H1 (cell line): ENCODE data around the gene NOTCH2. TPM values are rescaled to one million over a fixed set of nuclear protein-coding genes. Genes with fewer than 3 reads are reported as not detected.

Source experiments
- CTCF ChIA-PET: fragments of 300-600 bp; sonication (Branson Sonifier 250); formaldehyde crosslinking; loops from one replicate; lab custom pipeline; 2021; ENCODE audit not compliant: partially characterized antibody; lab: Charles Lee
- POLR2A ChIA-PET: fragments of 300-600 bp; sonication (Branson Sonifier 250); formaldehyde crosslinking; loops from one replicate; lab custom pipeline; 2021; ENCODE audit warnings: inconsistent platforms; ENCODE audit not compliant: partially characterized antibody; lab: Charles Lee
- DNase-seq, 2 experiments: peaks; one replicate each; pipeline versions ENCODE4 v3.0.0 to v3.0.0-alpha.2; 2010 to 2022; ENCODE audit warnings: low spot score in 2 of 2, low read depth in 1 of 2, mixed read lengths in 1 of 2
- FAIRE-seq: peaks from 2 replicates; lab custom pipeline; 2011; peaks lifted over from hg19 to GRCh38; lab: Jason Lieb, UNC
- H2AFZ ChIP-seq: 2 replicates; pipeline ENCODE4 v1.8.1; 2012; ENCODE audit warnings: low read length, inconsistent platforms
- H2AK5ac ChIP-seq: 2 replicates; pipeline ENCODE4 v1.6.1; 2013; ENCODE audit warnings: low read depth, low read length
- H2BK120ac ChIP-seq: replicated peaks from 2 replicates; pipeline ENCODE3; 2013; ENCODE audit warnings: low read depth, low read length, inconsistent platforms
- H2BK12ac ChIP-seq: 2 replicates; pipeline ENCODE4 v1.6.1; 2013; ENCODE audit warnings: low read depth, low read length
- H2BK15ac ChIP-seq: 2 replicates; pipeline ENCODE4 v1.6.1; 2013; ENCODE audit warnings: low read length
- H2BK20ac ChIP-seq: 2 replicates; pipeline ENCODE4 v1.6.1; 2013; ENCODE audit warnings: low read length
- H2BK5ac ChIP-seq: 2 replicates; pipeline ENCODE4 v1.6.1; 2013; ENCODE audit warnings: low read depth, low read length
- H3K14ac ChIP-seq: 2 replicates; pipeline ENCODE4 v1.6.1; 2013; ENCODE audit warnings: inconsistent platforms; ENCODE audit not compliant: insufficient read length
- H3K18ac ChIP-seq: 2 replicates; pipeline ENCODE4 v1.6.1; 2013; ENCODE audit warnings: low read length; ENCODE audit errors: extremely low read depth
- H3K23ac ChIP-seq: 2 replicates; pipeline ENCODE4 v1.6.1; 2013; ENCODE audit warnings: inconsistent platforms; ENCODE audit not compliant: insufficient read length
- H3K23me2 ChIP-seq: 2 replicates; pipeline ENCODE4 v1.6.1; 2013; ENCODE audit warnings: low read depth, low read length
- H3K27ac ChIP-seq: 2 replicates; pipeline ENCODE4 v1.6.1; 2011; ENCODE audit warnings: low read depth, low read length, inconsistent platforms
- H3K27me3 ChIP-seq, 4 experiments: replicated peaks in 1 of 4; 1 replicate in 1 of 4; 2 replicates in 3 of 4; pipeline versions ENCODE4 v1.6.1 to v1.8.1; 2011 to 2013; ENCODE audit warnings: low read length in 3 of 4, mild to moderate bottlenecking in 3 of 4, inconsistent platforms in 2 of 4, mixed read lengths in 2 of 4, moderate library complexity in 1 of 4; ENCODE audit not compliant: control insufficient read depth in 3 of 4, insufficient read depth in 3 of 4; ENCODE audit errors: extremely low read depth in 1 of 4
- H3K36me3 ChIP-seq, 4 experiments: 2 replicates each; pipeline versions ENCODE4 v1.6.1 to v1.8.1; 2011 to 2013; ENCODE audit warnings: mild to moderate bottlenecking in 4 of 4, low read length in 3 of 4, moderate library complexity in 2 of 4, control low read depth in 1 of 4, inconsistent platforms in 1 of 4; ENCODE audit not compliant: insufficient read depth in 4 of 4, control insufficient read depth in 2 of 4
- H3K4ac ChIP-seq: replicated peaks from 2 replicates; pipeline ENCODE3; 2013; ENCODE audit warnings: low read length, low read depth, mixed read lengths, inconsistent platforms; ENCODE audit not compliant: insufficient read length
- H3K4me1 ChIP-seq, 4 experiments: replicated peaks in 1 of 4; 1 replicate in 1 of 4; 2 replicates in 3 of 4; pipeline versions ENCODE4 v1.6.1 to v1.8.1; 2011 to 2013; ENCODE audit warnings: low read length in 3 of 4, inconsistent platforms in 2 of 4, mixed read lengths in 1 of 4; ENCODE audit not compliant: insufficient read depth in 4 of 4, control insufficient read depth in 3 of 4
- H3K4me2 ChIP-seq, 2 experiments: 2 replicates each; pipeline versions ENCODE4 v1.6.1 to v1.8.1; 2011 to 2013; ENCODE audit warnings: low read depth in 2 of 2, low read length in 2 of 2, control low read depth in 1 of 2, inconsistent platforms in 1 of 2, mild to moderate bottlenecking in 1 of 2; ENCODE audit not compliant: insufficient read depth in 1 of 2
- H3K4me3 ChIP-seq, 4 experiments: fragments of 200-600, 300-600 bp in 1 of 4; sonication (generic), shearing (Covaris generic), sonication (Bioruptor Twin) in 1 of 4; 2 replicates each; pipeline versions ENCODE4 v1.5.1 to v1.8.1; 2011 to 2016; ENCODE audit warnings: low read length in 4 of 4, low read depth in 3 of 4, control low read depth in 2 of 4, inconsistent platforms in 2 of 4, mild to moderate bottlenecking in 2 of 4, mixed read lengths in 1 of 4, moderate library complexity in 1 of 4; ENCODE audit not compliant: insufficient read depth in 2 of 4; ENCODE audit errors: extremely low read depth in 1 of 4
- H3K56ac ChIP-seq: replicated peaks from 2 replicates; pipeline ENCODE3; 2013; ENCODE audit warnings: low read depth, mild to moderate bottlenecking, mixed read lengths, low read length, inconsistent platforms; ENCODE audit not compliant: insufficient read length
- H3K79me1 ChIP-seq: 2 replicates; pipeline ENCODE4 v1.6.1; 2013; ENCODE audit warnings: low read depth, low read length, control low read depth
- H3K79me2 ChIP-seq, 2 experiments: 2 replicates each; pipeline versions ENCODE4 v1.6.1 to v1.8.1; 2012 to 2013; ENCODE audit warnings: low read length in 2 of 2, mild to moderate bottlenecking in 2 of 2, inconsistent platforms in 1 of 2; ENCODE audit not compliant: insufficient read depth in 2 of 2, control insufficient read depth in 1 of 2
- H3K9ac ChIP-seq, 4 experiments: replicated peaks in 1 of 4; 1 replicate in 1 of 4; 2 replicates in 3 of 4; pipeline versions ENCODE4 v1.6.1 to v1.8.1; 2011 to 2013; ENCODE audit warnings: low read depth in 3 of 4, low read length in 3 of 4, control low read depth in 2 of 4, mild to moderate bottlenecking in 2 of 4, moderate library complexity in 2 of 4, inconsistent platforms in 1 of 4; ENCODE audit errors: extremely low read depth in 1 of 4
- H3K9me3 ChIP-seq, 2 experiments: 2 replicates each; pipeline versions ENCODE4 v1.6.1 to v1.8.1; 2012 to 2013; ENCODE audit warnings: mild to moderate bottlenecking in 2 of 2, moderate library complexity in 2 of 2, control low read depth in 1 of 2, inconsistent platforms in 1 of 2, low read depth in 1 of 2, low read length in 1 of 2, mixed read lengths in 1 of 2; ENCODE audit not compliant: insufficient read depth in 2 of 2
- H4K20me1 ChIP-seq, 2 experiments: replicated peaks in 1 of 2; 2 replicates each; pipeline versions ENCODE3 to v1.8.1; 2011 to 2013; ENCODE audit warnings: inconsistent platforms in 2 of 2, low read length in 2 of 2, mild to moderate bottlenecking in 1 of 2; ENCODE audit not compliant: insufficient read depth in 2 of 2, control insufficient read depth in 1 of 2
- H4K5ac ChIP-seq: 2 replicates; pipeline ENCODE4 v1.6.1; 2013; ENCODE audit warnings: low read length, low read depth, mixed read lengths, inconsistent platforms; ENCODE audit not compliant: insufficient read length
- H4K8ac ChIP-seq: 2 replicates; pipeline ENCODE4 v1.8.0; 2013; ENCODE audit warnings: mild to moderate bottlenecking, moderate library complexity, low read length, inconsistent platforms; ENCODE audit not compliant: insufficient read depth; ENCODE audit errors: extremely low read depth
- H4K91ac ChIP-seq: replicated peaks from 2 replicates; pipeline ENCODE3; 2013; ENCODE audit warnings: low read length, mixed read lengths, inconsistent platforms; ENCODE audit not compliant: insufficient read length
- BACH1 ChIP-seq: IDR thresholded peaks from 2 replicates; pipeline ENCODE4 v1.6.1; 2012; ENCODE audit warnings: low read length, improper control_type of control experiment
- CHD1 ChIP-seq: IDR thresholded peaks from 2 replicates; pipeline ENCODE4 v1.6.1; 2012; ENCODE audit warnings: low read depth, low read length, improper control_type of control experiment
- CHD2 ChIP-seq: IDR thresholded peaks from 2 replicates; pipeline ENCODE4 v1.6.1; 2012; ENCODE audit warnings: low read length, improper control_type of control experiment
- EP300 ChIP-seq, 2 experiments: IDR thresholded peaks; 1 replicate in 1 of 2; 2 replicates in 1 of 2; pipeline ENCODE4 v1.6.1; 2011 to 2012; ENCODE audit warnings: low read depth in 2 of 2, low read length in 2 of 2, mild to moderate bottlenecking in 2 of 2, borderline replicate concordance in 1 of 2, inconsistent platforms in 1 of 2, moderate library complexity in 1 of 2
- GABPA ChIP-seq: IDR thresholded peaks from 2 replicates; pipeline ENCODE4 v1.6.1; 2011; ENCODE audit warnings: mild to moderate bottlenecking, low read length, moderate library complexity, borderline replicate concordance; ENCODE audit not compliant: insufficient read depth
- HDAC2 ChIP-seq, 2 experiments: fragments of 300-600 bp in 1 of 2; sonication (generic) in 1 of 2; IDR thresholded peaks; 2 replicates each; pipeline ENCODE4 v1.6.1; 2011 to 2012; ENCODE audit warnings: low read depth in 2 of 2, low read length in 2 of 2, mild to moderate bottlenecking in 2 of 2, moderate library complexity in 2 of 2, borderline replicate concordance in 1 of 2, inconsistent platforms in 1 of 2
- KDM5A ChIP-seq: fragments of 200-600 bp; IDR thresholded peaks from 2 replicates; pipeline ENCODE4 v1.7.1; 2012; ENCODE audit warnings: mild to moderate bottlenecking, low read length, inconsistent platforms, mixed read lengths
- TEAD4 ChIP-seq: IDR thresholded peaks from 2 replicates; pipeline ENCODE4 v1.6.1; 2012; ENCODE audit warnings: low read depth, low read length, inconsistent platforms, mixed read lengths
- WGBS, 2 experiments: shearing (Covaris generic) in 1 of 2; methylation state at CpG; one replicate each; pipeline versions ENCODE4 v1.1.6 to v1.1.7; 2013 to 2015; ENCODE audit warnings: low lambda C conversion rate in 2 of 2, mixed read lengths in 2 of 2, inconsistent platforms in 1 of 2, low coverage in 1 of 2, missing lambda C conversion rate in 1 of 2; ENCODE audit not compliant: insufficient replicate concordance in 2 of 2, insufficient coverage in 1 of 2, insufficient read length in 1 of 2; ENCODE audit errors: extremely low coverage in 1 of 2, missing lambda C conversion rate in 1 of 2; 5-methylcytosine and 5-hydroxymethylcytosine counted together
- polyA plus RNA-seq, 7 experiments: library from polyadenylated mRNA; depleted of rRNA in 3 of 7; stranded (reverse) in 5 of 7; unstranded in 2 of 7; fragments of >200 nt in 5 of 7; fragments of 200-250 nt in 2 of 7; gene quantifications; 1 replicate in 5 of 7; 2 replicates in 1 of 7; 4 replicates in 1 of 7; pipeline versions ENCODE4 v1.2.1 to v1.2.3, GENCODE V29; 2011 to 2013; ENCODE audit warnings: missing spikeins in 2 of 7, mixed read lengths in 2 of 7
- total RNA-seq: library from RNA; stranded (reverse); fragmentation: NEBNext Ultra II Directional; extraction: Animal tissue kit (Norgen Biotek cat#: 25700); gene quantifications from 2 replicates; pipeline ENCODE4 v1.2.1, GENCODE V29; 2021

The NOTCH2 gene
- total and polyA plus RNA-seq, 2 of the 8 experiments (the other 6 are each of a cell fraction or from before 2014, with no cell fraction given), result 17.7 to 63.0 TPM

- H3K4me1 ChIP-seq, result no peaks in the 10 kb centered on the region
- H3K23me2 ChIP-seq, result no peaks in the 10 kb centered on the region
- FAIRE-seq (no peak), DNase-seq (no peak)
- no peak overlapping the region for H2BK120ac ChIP-seq
- no peak overlapping the region for H4K91ac ChIP-seq
- no peak overlapping the region for H3K23ac ChIP-seq
- no peak overlapping the region for H4K8ac ChIP-seq
- no peak overlapping the region for H4K5ac ChIP-seq
- 96% methylated on average over 4 of the region's 4 CpGs; no CpG with 5 or more reads in 1 of the 2 experiments for WGBS, 2 experiments
- H3K27me3 ChIP-seq, result no peaks in the 10 kb centered on the region; a peak in 1 of 7 replicates
- no peak overlapping the region for H2AK5ac ChIP-seq
- H2BK5ac ChIP-seq, result no peak overlapping the region
- no peak overlapping the region for H3K56ac ChIP-seq
- no peak overlapping the region for H3K4me3 ChIP-seq
- H2BK15ac ChIP-seq, result no peak overlapping the region
- no peaks in the 10 kb centered on the region for H4K20me1 ChIP-seq
- no peak overlapping the region for H3K14ac ChIP-seq
- no peaks in the 10 kb centered on the region for H3K9me3 ChIP-seq
- H3K79me2 ChIP-seq, result no peaks in the 10 kb centered on the region
- no peak overlapping the region for H3K4me2 ChIP-seq
- H3K27ac ChIP-seq, result no peak overlapping the region
- H2AFZ ChIP-seq, result no peak overlapping the region
- H3K36me3 ChIP-seq, result no peaks in the 10 kb centered on the region
- no peak overlapping the region for H3K4ac ChIP-seq
- ChIA-PET CTCF (no interaction called here), POLR2A (no interaction called here)
- no peak overlapping the region for H2BK20ac ChIP-seq
- no peak overlapping the region for H2BK12ac ChIP-seq
- no peaks in the 10 kb centered on the region for H3K79me1 ChIP-seq
- H3K9ac ChIP-seq, result no peak overlapping the region
- H3K18ac ChIP-seq, result no peak overlapping the region
- TF ChIP-seq KDM5A (no peak), CHD1 (no peak), CHD2 (no peak), EP300 (IDR thresholded peaks at IDR 0.05; ENCODE audit: borderline replicate concordance in 1 of 2, low read depth in 2 of 2, low read length in 2 of 2) (no peak), HDAC2 (IDR thresholded peaks at IDR 0.05; ENCODE audit: borderline replicate concordance in 1 of 2, low read depth in 2 of 2, low read length in 2 of 2) (no peak), BACH1 (no peak), GABPA (no peak), TEAD4 (no peak)
These were observed 166.6 kb downstream of the NOTCH2 start for GRCh38 chr1:119902775-119903442.
